Measurements from ENCODE around the gene CCNY. TPM values are rescaled to one million over a fixed set of nuclear protein-coding genes. Genes with fewer than 3 reads are reported as not detected.

CCNY gene
- total and polyA plus RNA-seq, 2 of the 13 experiments (the other 11 are each of a cell fraction or from before 2014, with no cell fraction given) = 48.2 to 54.7 TPM

DNA sequence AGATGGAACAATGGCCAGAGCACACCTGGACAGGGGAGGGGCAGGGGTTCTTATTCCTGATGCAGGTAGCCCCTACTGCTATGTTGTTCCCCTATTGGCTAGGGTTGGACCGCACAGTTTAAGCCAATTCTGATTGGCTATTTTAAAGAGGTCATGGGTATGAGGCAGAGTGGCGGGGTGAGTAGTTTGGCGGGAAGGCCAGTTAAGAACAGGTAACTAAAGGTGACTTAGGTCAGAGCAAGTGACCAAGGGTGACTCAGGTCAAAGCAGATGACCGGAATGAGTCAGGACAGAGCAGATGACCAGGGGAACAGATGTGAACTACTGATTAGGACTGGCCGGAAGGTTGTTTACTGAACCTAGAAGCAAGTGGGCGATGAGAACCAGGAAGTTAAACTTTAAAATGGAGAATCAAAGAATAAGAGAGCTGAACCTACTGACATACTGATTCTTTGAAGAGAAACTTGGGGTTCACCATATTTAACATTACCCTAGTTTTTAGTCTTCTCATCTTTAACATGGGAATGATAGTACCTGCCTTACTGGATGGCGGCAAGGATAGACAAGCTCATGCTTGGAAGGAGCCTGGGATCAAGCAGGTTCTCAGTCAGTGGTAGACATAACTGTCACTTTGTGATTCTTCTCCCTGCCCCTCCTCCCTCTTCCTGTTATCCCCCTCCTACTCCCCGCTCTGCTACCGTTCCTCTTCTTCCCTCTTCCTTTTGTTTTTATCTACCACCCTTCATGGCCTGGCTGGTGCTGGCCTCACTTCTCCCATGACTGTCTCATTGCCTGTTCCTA, 55.0 kb downstream of the CCNY start (continued):
- TF ChIP-seq HMGA1 (CRISPR knock-in tag; conservative IDR thresholded peaks at IDR 0.05) (no peak), ZNF7 (CRISPR knock-in tag; IDR thresholded peaks at IDR 0.05) (no peak), KDM5A (IDR thresholded peaks at IDR 0.05; ENCODE audit: borderline replicate concordance, low read length) (no peak), CBX5 (CRISPR knock-in tag; IDR thresholded peaks at IDR 0.05; ENCODE audit: borderline replicate concordance) (no peak; the same call in 1 of the 2 replicates), HNRNPLL (IDR thresholded peaks at IDR 0.05; ENCODE audit: low read depth, low read length, poor library complexity, severe bottlenecking) (no peak), NCOA2 (CRISPR knock-in tag; IDR thresholded peaks at IDR 0.05) (no peak), DR1 (CRISPR knock-in tag; IDR thresholded peaks at IDR 0.05) (no peak), ZNF282 (IDR thresholded peaks at IDR 0.05; ENCODE audit: partially characterized antibody) (no peak), PLRG1 (conservative IDR thresholded peaks at IDR 0.05) (no peak), MYC (CRISPR knock-in tag; IDR thresholded peaks at IDR 0.05; ENCODE audit: borderline replicate concordance) (no peak), NFYC (CRISPR knock-in tag; IDR thresholded peaks at IDR 0.05) (no peak), JDP2 (CRISPR knock-in tag; IDR thresholded peaks at IDR 0.05; ENCODE audit: borderline replicate concordance) (no peak), ZNF276 (CRISPR knock-in tag; IDR thresholded peaks at IDR 0.05; ENCODE audit: low read depth) (no peak), LRRFIP1 (CRISPR knock-in tag; conservative IDR thresholded peaks at IDR 0.05) (no peak)
- TF ChIP-seq, protein P1, sequence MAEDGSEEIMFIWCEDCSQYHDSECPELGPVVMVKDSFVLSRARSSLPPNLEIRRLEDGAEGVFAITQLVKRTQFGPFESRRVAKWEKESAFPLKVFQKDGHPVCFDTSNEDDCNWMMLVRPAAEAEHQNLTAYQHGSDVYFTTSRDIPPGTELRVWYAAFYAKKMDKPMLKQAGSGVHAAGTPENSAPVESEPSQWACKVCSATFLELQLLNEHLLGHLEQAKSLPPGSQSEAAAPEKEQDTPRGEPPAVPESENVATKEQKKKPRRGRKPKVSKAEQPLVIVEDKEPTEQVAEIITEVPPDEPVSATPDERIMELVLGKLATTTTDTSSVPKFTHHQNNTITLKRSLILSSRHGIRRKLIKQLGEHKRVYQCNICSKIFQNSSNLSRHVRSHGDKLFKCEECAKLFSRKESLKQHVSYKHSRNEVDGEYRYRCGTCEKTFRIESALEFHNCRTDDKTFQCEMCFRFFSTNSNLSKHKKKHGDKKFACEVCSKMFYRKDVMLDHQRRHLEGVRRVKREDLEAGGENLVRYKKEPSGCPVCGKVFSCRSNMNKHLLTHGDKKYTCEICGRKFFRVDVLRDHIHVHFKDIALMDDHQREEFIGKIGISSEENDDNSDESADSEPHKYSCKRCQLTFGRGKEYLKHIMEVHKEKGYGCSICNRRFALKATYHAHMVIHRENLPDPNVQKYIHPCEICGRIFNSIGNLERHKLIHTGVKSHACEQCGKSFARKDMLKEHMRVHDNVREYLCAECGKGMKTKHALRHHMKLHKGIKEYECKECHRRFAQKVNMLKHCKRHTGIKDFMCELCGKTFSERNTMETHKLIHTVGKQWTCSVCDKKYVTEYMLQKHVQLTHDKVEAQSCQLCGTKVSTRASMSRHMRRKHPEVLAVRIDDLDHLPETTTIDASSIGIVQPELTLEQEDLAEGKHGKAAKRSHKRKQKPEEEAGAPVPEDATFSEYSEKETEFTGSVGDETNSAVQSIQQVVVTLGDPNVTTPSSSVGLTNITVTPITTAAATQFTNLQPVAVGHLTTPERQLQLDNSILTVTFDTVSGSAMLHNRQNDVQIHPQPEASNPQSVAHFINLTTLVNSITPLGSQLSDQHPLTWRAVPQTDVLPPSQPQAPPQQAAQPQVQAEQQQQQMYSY (CRISPR knock-in tag; IDR thresholded peaks at IDR 0.05) = no peak
- TF ChIP-seq, protein P2, sequence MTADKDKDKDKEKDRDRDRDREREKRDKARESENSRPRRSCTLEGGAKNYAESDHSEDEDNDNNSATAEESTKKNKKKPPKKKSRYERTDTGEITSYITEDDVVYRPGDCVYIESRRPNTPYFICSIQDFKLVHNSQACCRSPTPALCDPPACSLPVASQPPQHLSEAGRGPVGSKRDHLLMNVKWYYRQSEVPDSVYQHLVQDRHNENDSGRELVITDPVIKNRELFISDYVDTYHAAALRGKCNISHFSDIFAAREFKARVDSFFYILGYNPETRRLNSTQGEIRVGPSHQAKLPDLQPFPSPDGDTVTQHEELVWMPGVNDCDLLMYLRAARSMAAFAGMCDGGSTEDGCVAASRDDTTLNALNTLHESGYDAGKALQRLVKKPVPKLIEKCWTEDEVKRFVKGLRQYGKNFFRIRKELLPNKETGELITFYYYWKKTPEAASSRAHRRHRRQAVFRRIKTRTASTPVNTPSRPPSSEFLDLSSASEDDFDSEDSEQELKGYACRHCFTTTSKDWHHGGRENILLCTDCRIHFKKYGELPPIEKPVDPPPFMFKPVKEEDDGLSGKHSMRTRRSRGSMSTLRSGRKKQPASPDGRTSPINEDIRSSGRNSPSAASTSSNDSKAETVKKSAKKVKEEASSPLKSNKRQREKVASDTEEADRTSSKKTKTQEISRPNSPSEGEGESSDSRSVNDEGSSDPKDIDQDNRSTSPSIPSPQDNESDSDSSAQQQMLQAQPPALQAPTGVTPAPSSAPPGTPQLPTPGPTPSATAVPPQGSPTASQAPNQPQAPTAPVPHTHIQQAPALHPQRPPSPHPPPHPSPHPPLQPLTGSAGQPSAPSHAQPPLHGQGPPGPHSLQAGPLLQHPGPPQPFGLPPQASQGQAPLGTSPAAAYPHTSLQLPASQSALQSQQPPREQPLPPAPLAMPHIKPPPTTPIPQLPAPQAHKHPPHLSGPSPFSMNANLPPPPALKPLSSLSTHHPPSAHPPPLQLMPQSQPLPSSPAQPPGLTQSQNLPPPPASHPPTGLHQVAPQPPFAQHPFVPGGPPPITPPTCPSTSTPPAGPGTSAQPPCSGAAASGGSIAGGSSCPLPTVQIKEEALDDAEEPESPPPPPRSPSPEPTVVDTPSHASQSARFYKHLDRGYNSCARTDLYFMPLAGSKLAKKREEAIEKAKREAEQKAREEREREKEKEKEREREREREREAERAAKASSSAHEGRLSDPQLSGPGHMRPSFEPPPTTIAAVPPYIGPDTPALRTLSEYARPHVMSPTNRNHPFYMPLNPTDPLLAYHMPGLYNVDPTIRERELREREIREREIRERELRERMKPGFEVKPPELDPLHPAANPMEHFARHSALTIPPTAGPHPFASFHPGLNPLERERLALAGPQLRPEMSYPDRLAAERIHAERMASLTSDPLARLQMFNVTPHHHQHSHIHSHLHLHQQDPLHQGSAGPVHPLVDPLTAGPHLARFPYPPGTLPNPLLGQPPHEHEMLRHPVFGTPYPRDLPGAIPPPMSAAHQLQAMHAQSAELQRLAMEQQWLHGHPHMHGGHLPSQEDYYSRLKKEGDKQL (CRISPR knock-in tag; IDR thresholded peaks at IDR 0.05; ENCODE audit: low read depth) = no peak

Data from HepG2 (cell line).